ENCODE data around the gene GATAD2A. TPM values are rescaled to one million over a fixed set of nuclear protein-coding genes. Genes with fewer than 3 reads are reported as not detected.

GATAD2A gene
- total RNA-seq, 2 donors from 2014 or later: 100 to 126 TPM

- Mint-ChIP-seq H3K4me3 (no peak overlapping the region), H3K4me1 (ENCODE audit: low read depth) (peaks cover 5% of the 10 kb centered on the region), H3K27ac (no peak overlapping the region), H3K9me3 (no peaks in the 10 kb centered on the region), H3K27me3 (ENCODE audit: low read depth) (no peaks in the 10 kb centered on the region), H3K36me3 (ENCODE audit: insufficient read depth in 2 of 2) (no peaks in the 10 kb centered on the region)
- DNase-seq: no peak
- no peak for ATAC-seq (replicated peaks in 1 of 2)
Observed at GRCh38 chr19:19550485-19550929, 145.0 kb downstream of the GATAD2A start.

GRCh38 chr19:19550972-19551852 is 145.7 kb downstream of the GATAD2A start:
- Mint-ChIP-seq H3K27ac (no peak overlapping the region), H3K27me3 (ENCODE audit: low read depth) (no peaks in the 10 kb centered on the region), H3K36me3 (ENCODE audit: insufficient read depth in 2 of 2) (no peaks in the 10 kb centered on the region), H3K4me1 (ENCODE audit: low read depth) (peaks cover 5% of the 10 kb centered on the region), H3K4me3 (no peak overlapping the region), H3K9me3 (no peaks in the 10 kb centered on the region)
- ATAC-seq (replicated peaks in 1 of 2) (no peak), DNase-seq (no peak)

- no peak for DNase-seq
- H3K36me3 Mint-ChIP-seq (ENCODE audit: insufficient read depth in 2 of 2): no peaks in the 10 kb centered on the region
Observed at GRCh38 chr19:19551853-19552192, 146.3 kb downstream of the GATAD2A start.

GRCh38 chr19:19552798-19553197 is 147.3 kb downstream of the GATAD2A start:
- peak in 1 of 2 donors; percentile 32 for DNase-seq
- no peaks in the 10 kb centered on the region for H3K9me3 Mint-ChIP-seq
- peaks cover 5% of the 10 kb centered on the region for H3K4me1 Mint-ChIP-seq (ENCODE audit: low read depth)
- no peaks in the 10 kb centered on the region for H3K27me3 Mint-ChIP-seq (ENCODE audit: low read depth)
- no peak overlapping the region for H3K4me3 Mint-ChIP-seq
- no peaks in the 10 kb centered on the region for H3K36me3 Mint-ChIP-seq (ENCODE audit: insufficient read depth in 2 of 2)
- H3K27ac Mint-ChIP-seq: no peak overlapping the region
- ATAC-seq (replicated peaks in 1 of 2): peak; percentile 35 to 41

More at GRCh38 chr19:19551853-19552192, 146.3 kb downstream of the GATAD2A start:
- Mint-ChIP-seq H3K9me3 (no peaks in the 10 kb centered on the region), H3K4me3 (no peak overlapping the region), H3K4me1 (ENCODE audit: low read depth) (peaks cover 5% of the 10 kb centered on the region), H3K27ac (no peak overlapping the region), H3K27me3 (ENCODE audit: low read depth) (no peaks in the 10 kb centered on the region)
- no peak for ATAC-seq (replicated peaks in 1 of 2)

- Mint-ChIP-seq H3K36me3 (ENCODE audit: insufficient read depth in 2 of 2) (no peaks in the 10 kb centered on the region), H3K4me1 (ENCODE audit: low read depth) (peaks cover 5% of the 10 kb centered on the region), H3K27ac (no peak overlapping the region), H3K9me3 (no peaks in the 10 kb centered on the region), H3K4me3 (no peak overlapping the region), H3K27me3 (ENCODE audit: low read depth) (no peaks in the 10 kb centered on the region)
- DNase-seq (no peak), ATAC-seq (replicated peaks in 1 of 2) (no peak)
Observed at GRCh38 chr19:19553670-19554069, 148.2 kb downstream of the GATAD2A start.

- Mint-ChIP-seq H3K4me3 (no peak overlapping the region), H3K27me3 (ENCODE audit: low read depth) (no peaks in the 10 kb centered on the region)
- peak; percentile 65 for ATAC-seq (replicated peaks in 1 of 2)
Observed at GRCh38 chr19:19554074-19555023, 148.9 kb downstream of the GATAD2A start.

GRCh38 chr19:19558055-19558454 is 152.6 kb downstream of the GATAD2A start:
- no peak for DNase-seq
- no peaks in the 10 kb centered on the region for H3K9me3 Mint-ChIP-seq
- H3K36me3 Mint-ChIP-seq (ENCODE audit: insufficient read depth in 2 of 2): peaks cover 0 to 4% of the 10 kb centered on the region in 2 donors
- H3K4me3 Mint-ChIP-seq: no peak overlapping the region
- no peak for ATAC-seq (replicated peaks in 1 of 2)
- H3K4me1 Mint-ChIP-seq (ENCODE audit: low read depth): peaks cover 5% of the 10 kb centered on the region
- H3K27me3 Mint-ChIP-seq (ENCODE audit: low read depth): no peaks in the 10 kb centered on the region
- H3K27ac Mint-ChIP-seq: no peak overlapping the region

More at GRCh38 chr19:19554074-19555023, 148.9 kb downstream of the GATAD2A start:
- H3K27ac Mint-ChIP-seq: no peak overlapping the region
- DNase-seq: peak; percentile 69 to 79
- peaks cover 0 to 3% of the 10 kb centered on the region in 2 donors for H3K36me3 Mint-ChIP-seq (ENCODE audit: insufficient read depth in 2 of 2)
- no peaks in the 10 kb centered on the region for H3K9me3 Mint-ChIP-seq
- peaks cover 5% of the 10 kb centered on the region for H3K4me1 Mint-ChIP-seq (ENCODE audit: low read depth)

Other genes starting within 250 kb of the GATAD2A start
- gene MEF2B, start 235.4 kb upstream of the GATAD2A start, total RNA-seq: 1 to 10 TPM; 2.1 to 6.4 TPM
- 10 to 100 TPM; 10.7 to 16.2 TPM for gene BORCS8, start 213.5 kb upstream of the GATAD2A start, total RNA-seq
- gene RFXANK, start 213.4 kb upstream of the GATAD2A start, total RNA-seq: 100 to 1,000 TPM in 1 of 2 donors, 10 to 100 TPM in 1; 83.8 to 107 TPM
- gene NR2C2AP, start 202.3 kb upstream of the GATAD2A start, total RNA-seq: 10 to 100 TPM; 27.5 to 34.6 TPM
- under 1 TPM in 1 of 2 donors, not detected in 1; 0.14 TPM for gene NCAN, start 193.7 kb upstream of the GATAD2A start, total RNA-seq
- gene TM6SF2, start 132.4 kb upstream of the GATAD2A start, total RNA-seq: not detected
- gene SUGP1, start 85.2 kb upstream of the GATAD2A start, total RNA-seq: 10 to 100 TPM; 67.3 to 69.9 TPM
- 10 to 100 TPM; 64.2 to 68.5 TPM for gene MAU2, start 84.8 kb upstream of the GATAD2A start, total RNA-seq
- gene TSSK6, start 109.9 kb downstream of the GATAD2A start, total RNA-seq: 1 to 10 TPM; 5.0 to 5.6 TPM
- 100 to 1,000 TPM; 229 to 263 TPM for gene NDUFA13, start 110.5 kb downstream of the GATAD2A start, total RNA-seq
- gene YJEFN3, start 123.2 kb downstream of the GATAD2A start, total RNA-seq: 10 to 100 TPM; 18.2 to 21.3 TPM
- under 1 TPM; 0.44 to 0.86 TPM for gene CILP2, start 132.6 kb downstream of the GATAD2A start, total RNA-seq
- gene PBX4, start 213.0 kb downstream of the GATAD2A start, total RNA-seq: 10 to 100 TPM; 28.3 to 56.8 TPM
- gene LPAR2, start 222.5 kb downstream of the GATAD2A start, total RNA-seq: 10 to 100 TPM; 72.8 to 82.2 TPM
- gene GMIP, start 238.0 kb downstream of the GATAD2A start, total RNA-seq: 10 to 100 TPM; 96.4 to 99.8 TPM